ENCODE data around the gene PCDH19. TPM values are rescaled to one million over a fixed set of nuclear protein-coding genes. Genes with fewer than 3 reads are reported as not detected.

PCDH19 gene
- total RNA-seq, 1 experiment from 2014 or later: 0.05 TPM

DNA sequence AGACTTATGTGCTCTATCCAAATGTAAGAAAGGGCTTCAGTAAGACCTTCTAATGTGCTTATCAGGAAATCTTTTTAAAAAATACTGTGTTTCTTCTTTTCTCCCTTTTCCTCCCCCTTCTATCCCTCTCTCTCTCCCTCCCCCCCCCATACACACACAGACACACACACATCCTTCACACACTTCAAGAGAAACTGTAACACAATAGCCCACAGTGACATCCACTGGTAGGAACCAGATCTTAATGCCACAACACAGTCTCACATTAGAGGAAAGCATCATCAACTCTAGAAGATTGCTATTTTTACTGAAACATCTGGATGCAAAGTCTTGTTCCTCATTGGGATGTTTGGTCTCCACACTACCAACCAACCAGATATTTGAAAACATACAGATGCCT, 4.6 kb downstream of the PCDH19 start:
- DNase-seq (ENCODE audit: extremely low read depth, low read depth): no peak

DNA sequence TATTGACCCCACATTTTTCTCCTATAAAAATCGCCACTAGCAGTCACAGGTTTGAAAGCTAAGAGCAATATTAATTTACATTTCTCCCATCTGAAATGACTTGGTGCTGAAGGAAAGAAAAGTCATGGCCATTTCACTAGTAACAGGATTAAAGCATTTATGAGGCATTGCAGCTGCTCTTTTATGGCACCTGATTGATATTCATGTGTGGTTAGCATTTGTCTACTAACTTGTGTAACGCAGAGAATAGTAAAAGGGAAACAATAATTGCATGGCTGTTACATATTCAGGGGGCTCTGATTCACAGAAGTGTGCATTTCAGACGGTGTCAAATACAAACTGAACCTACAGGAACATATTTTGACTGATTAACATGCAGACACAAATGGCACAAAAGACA, 5.2 kb downstream of the PCDH19 start:
- no peak for DNase-seq (ENCODE audit: extremely low read depth, low read depth)

DNA sequence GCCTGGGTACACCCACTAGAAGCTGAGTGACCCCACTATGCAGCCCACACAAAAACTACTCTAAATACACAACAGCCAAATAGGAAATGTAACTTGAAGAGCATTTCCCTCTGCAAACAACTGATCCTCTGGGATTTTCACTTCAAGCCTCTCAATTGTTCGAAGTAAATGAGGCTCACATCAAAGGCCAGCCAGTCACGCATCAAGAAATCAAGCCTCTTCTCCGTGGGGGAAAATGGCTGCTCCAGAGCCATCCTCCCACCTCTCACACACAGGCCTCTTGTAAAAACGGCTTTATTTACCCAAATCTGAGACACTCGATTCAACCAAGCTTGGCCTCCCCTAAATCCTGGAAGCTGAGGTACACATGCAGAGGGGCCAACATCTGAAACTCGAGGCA, 14.3 kb downstream of the PCDH19 start:
- no peak for DNase-seq (ENCODE audit: extremely low read depth, low read depth)

DNA sequence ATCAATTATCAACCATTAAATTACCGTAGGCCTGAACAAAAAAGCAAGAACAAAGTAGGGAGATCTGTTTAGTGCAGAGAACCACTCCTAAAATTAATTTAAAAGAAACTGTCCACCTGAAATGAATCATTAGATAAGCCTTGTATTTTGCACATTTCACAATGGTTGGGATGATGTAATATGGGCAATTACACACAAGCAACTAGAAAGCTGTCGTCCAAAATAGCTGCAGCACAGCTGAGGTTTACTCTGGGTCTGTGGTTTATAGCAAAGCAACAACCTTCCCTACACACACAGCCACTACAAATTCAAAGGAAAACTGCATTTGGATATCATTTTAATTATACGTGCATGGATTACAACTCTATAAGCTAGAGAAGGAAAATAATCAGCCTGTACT, 28.5 kb downstream of the PCDH19 start:
- no peak for DNase-seq (ENCODE audit: extremely low read depth, low read depth)

DNA sequence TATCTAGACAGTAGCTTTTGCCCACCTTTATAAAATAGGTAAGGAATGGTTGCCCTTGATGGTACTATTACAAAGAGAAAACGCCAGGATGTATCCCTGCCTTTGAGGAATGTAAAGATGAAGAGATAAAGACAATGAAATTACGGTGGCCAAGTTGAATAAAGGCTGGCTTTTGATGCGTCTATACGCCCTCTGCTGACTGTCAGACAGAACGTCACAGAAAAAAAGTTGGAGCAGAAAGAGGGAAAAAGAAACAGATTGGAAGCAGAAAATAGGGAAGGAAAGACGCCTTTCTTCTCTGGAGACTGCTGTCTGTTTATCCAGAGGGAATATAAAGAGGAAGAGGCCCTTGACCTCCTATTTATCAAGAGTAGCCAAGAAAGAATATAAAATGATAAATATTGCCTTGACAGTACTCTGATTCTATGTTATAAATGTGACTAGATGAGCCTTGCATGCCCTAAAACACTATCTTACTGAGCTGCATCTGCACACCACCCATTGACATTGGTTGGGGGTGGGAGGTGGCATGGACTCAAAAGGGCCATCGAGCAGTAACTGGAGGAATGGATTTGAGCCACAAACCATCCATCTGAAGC, 30.6 kb downstream of the PCDH19 start:
- peak; percentile 16 for DNase-seq (ENCODE audit: extremely low read depth, low read depth)

DNA sequence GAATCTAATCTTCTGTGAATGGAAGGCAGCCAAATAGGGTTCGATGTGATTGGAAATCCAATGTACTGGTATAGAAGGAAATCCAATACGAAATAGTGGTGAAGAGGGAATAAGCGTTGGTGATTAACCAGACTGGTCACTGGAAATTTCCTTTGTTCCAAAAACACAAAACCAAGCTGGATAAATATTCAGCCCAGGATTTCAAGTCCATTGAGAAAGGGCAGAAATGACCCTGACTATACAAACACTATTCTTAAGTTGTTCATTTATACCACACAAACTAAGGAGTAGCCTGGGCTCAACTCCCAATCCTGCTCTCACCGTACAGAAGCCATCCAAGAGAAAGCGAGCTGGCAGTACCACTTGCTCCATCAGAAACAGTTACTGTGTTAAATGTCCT, 32.2 kb downstream of the PCDH19 start:
- DNase-seq (ENCODE audit: extremely low read depth, low read depth): no peak

DNA sequence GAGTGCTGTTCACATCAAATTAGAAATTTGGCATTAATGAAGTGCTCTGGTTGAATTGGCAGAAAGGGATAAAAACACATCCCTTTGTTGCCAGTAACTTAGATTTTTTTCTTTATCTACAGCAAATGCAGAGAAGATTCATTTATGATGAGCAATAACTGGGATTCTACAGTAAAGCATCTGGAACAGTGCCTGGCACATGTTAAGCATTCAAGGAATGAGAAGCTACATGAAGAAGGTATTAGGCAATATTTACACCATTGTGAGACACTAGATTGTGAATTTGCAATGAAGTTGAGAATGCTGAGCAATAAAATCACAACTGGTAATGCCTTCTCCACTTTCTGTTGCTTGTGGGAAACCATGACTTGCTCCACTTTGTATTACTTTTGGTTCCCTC, 33.5 kb downstream of the PCDH19 start:
- peak; percentile 3 for DNase-seq (ENCODE audit: extremely low read depth, low read depth)

DNA sequence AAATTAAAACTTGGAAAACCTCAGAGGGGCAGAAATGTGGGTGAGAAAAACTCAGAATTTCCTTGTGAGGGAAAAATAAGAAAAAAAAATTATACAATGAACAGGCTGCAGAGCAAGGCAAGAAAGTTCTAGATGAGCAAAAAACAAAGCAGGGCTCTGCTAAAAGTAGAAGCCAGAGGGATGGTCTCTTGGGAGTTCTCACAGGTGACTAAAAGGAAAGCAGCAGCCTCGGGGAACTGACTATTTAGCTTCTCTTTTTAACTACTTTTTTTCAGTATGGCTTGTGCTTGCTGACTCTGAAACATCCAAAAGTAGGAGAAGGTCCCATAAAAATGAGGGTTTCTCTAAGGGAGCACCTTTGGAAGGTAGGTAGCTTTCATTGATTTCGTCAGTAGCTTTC, 36.4 kb downstream of the PCDH19 start:
- DNase-seq (ENCODE audit: extremely low read depth, low read depth): no peak

DNA sequence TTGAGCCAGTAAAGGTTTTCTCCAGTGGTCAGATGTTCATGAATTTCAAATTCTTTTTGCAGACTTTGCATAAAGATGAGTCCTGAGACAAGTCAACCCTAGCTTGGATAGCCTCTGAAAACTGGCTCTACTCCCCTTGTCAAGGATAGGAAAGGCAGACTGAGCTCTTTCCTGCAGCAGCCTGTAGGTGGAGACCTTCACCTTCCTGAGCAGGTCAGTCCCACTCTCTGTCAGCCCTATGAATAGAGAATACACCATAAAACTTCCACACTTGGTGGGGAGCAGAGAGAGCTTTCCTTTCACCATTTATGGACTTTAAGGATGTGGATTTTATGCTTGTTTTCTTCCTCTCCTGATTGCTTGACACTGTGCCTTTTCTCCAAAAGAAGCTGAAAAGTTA, 41.9 kb downstream of the PCDH19 start:
- peak; percentile 26 for DNase-seq (ENCODE audit: extremely low read depth, low read depth)

DNA sequence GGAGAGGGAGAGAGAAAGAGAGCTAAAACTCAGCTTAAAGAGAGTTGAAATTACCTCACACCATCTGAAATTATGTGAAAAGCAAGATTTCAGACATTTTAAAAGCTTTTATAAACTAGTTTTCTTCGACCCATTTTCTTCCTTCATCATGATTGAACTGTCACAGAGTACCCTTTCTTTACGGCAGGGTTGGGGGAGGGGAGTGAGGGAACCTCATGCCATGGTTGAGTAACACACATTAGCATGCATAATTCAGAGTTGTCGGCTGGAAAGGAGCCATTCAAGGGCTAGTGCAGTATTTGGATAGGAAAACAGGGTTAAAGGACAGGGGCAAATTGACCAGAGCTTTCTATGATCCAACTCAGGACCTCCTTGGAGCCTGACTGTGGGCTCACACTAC, 46.2 kb downstream of the PCDH19 start:
- DNase-seq (ENCODE audit: extremely low read depth, low read depth): no peak

DNA sequence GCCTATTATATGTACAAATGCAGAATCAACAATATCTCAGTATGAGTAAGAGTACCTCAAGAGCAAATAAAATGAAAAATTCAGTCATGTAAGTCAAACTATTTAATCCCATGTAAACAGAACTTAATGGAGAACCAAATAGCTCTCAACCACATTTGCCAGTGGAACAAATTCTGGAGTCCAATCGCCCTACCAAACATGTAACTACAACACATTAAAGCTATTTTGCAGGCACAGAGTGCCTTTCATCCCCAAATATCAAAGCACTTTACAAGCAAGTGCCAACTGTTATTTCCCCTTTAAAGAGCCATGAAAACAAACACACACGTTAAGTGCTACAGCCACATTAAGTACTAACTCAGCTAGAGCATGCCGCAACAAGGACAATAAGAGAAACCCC, 51.3 kb downstream of the PCDH19 start:
- no peak for DNase-seq (ENCODE audit: extremely low read depth, low read depth)

DNA sequence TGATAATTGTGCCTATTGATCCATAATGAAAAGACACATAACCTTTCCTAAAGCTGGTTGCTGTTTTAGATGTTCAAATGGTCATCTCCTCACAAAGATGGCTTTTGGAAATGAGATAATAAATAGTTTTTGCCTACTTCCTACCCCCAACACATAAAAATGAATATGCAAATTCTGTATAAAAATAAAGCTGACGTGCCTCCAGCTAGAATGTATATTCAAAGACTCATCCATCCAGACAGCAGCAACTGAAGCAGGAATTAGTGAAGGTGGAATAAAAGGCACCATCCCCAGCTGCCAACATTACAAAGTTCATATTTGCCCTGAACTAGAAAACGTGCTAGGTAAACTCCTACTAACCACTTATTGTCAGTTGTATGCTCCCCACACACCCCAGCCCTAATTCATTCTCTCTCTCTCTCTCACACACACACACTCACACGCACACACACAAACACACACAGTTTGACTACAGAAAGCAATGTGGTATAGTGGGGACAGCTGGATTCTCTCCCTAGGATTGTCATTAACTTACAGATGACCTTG, 53.6 kb downstream of the PCDH19 start:
- DNase-seq (ENCODE audit: extremely low read depth, low read depth): no peak

DNA sequence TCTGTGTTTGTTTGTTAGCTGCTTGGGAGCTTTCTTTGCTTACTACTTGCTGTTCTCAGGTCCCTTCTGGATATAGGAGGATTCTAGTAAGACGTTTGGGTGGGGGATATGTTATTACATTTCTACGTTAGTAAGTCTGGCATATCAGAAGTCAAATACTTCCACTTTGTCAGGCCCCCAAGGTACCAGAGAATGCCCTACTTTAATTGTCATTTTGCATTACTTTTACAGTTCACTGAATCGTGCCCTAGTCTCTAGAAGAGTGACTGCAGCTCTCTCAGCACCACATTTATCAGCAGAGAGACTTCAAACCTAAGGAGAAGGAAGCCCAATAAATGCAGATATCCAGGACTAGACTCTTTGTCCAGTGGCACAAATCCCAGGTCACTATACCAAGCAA, 54.4 kb downstream of the PCDH19 start:
- no peak for DNase-seq (ENCODE audit: extremely low read depth, low read depth)

DNA sequence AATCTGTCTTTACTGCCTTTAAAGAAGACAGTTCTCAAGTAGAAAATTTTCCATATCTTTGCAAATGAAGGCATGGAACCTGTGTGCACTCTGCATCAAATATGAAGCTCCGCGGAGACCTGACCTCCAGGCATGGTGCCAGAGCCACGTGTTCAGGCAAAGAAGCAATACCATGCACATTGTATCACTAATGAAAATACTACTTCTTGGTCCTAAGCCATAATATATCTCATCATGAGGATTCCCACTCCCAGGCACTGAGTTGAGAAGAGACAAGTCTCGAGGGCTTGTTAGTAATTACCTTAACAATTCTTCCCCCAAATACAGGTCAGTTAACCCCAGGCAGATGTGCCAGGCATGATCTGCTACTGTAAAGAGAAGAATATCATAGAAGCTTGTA, 56.7 kb downstream of the PCDH19 start:
- no peak for DNase-seq (ENCODE audit: extremely low read depth, low read depth)

DNA sequence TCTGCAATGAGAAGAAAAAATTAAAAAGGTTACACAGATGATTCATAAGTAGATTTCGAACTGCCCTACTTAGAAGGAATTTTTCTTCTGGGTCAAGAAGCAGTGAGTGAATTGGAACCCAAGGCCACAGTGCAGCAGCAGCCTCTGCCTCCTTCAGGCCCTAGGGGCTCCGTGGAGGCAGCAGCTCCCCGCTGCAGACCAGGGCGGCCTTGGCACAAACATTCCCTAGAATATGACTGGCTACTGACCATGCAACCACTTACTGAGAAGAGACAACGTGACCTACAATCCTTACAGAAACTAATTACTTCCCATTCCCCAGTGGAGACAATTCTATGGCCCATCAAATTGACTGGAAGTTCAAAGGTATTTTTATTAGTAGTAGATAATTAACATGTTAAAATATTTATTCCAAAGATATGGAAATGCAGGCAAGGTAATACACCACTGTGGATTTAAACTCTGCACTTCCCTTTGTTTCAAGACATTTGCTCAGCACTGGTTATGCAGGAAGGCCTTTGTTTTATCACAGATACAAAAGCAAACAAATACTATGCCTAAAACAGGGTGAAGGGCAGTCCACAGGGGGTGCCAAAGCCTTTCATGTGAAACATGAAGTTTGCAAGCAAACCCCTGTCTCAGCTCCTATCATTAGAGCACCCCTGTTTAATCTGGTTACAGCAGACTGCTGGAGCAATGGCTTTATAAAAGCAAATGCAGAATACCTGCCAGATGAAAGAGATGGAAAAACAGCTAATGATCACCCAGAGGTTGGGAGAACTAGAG, 59.2 kb downstream of the PCDH19 start:
- DNase-seq (ENCODE audit: extremely low read depth, low read depth): no peak

DNA sequence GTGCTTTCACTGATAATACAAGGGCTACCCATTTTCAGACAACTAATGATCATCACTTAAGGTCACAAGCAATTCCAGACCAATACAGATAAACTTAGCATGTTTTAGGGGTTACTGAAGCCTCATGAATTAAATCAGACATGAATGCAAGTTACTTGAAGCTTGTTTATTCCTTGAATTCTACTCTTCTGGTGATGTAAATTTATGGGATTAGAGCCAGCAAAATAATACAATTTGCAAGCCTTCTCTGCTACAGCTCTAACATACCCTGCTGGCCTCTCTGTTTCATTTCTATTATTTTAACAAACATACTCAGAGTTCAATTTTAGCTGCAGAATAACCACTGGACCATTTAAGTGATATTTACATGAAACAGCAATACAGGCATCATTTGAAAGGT, 60.7 kb downstream of the PCDH19 start:
- no peak for DNase-seq (ENCODE audit: extremely low read depth, low read depth)

DNA sequence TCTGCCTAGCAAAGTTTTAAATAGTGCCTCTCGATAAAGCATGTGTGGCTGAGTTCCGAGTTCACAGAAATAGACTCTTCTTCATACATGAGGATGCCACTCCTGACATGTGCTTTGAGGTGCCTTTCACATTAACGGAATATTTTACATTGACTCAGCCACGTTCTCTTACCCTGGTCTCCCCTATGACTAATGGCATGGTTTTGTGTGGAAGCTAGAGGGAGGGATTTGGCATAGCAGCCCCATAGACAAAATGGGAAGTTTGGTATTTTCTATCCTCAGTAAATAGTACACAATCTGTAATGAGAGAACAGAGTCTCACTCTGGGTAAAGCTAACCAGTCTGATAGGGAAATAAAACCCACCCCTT, 68.9 kb downstream of the PCDH19 start:
- DNase-seq (ENCODE audit: extremely low read depth, low read depth): no peak

DNA sequence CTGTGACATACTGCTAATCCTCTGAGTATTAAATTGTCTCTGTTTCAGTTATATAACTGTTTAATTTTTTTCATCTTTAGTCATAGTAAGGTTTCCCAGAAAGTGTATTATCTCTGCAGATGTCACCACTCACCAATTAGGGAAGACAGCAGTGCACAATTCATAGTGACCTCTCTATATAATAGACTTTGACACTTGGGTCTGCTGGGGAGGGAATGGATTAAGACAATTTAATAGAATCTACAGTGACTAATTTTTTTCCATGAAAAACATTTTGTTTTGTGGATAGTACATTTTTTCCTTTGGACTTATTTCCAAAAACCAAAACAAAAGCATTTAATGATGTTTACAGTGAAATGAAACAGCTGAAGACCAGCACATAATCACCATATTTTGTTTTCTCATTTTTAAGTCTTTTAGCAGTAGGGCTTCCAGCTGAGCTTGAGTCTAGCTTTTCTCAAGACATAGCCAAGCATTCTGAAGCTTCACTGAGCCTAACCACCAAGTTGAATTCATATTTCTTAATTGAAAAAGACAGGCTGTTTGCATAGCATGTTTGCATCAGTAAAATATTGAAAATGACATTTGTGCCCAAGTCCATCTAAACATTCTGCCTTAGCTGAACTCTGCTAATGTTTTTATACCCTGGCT, 69.5 kb downstream of the PCDH19 start:
- DNase-seq (ENCODE audit: extremely low read depth, low read depth): no peak

DNA sequence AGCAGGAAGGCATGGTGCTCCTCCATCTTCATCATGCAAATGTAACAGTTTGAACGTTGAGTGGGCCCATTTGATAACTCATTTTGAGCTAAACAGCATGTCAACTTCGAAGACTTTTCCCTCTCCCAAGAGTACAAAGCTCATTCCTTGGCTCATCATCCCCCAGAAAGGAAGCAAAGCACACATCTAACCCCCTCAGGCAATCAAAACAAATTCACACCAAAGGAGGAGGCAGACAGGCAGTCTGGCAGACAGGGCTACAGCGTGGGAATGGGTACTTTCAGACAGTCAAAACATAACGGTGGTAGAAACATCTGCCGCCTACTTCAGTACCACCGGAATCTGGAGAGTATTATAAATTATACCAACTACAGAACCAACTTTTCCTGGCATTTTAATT, 81.7 kb downstream of the PCDH19 start:
- DNase-seq (ENCODE audit: extremely low read depth, low read depth): no peak

DNA sequence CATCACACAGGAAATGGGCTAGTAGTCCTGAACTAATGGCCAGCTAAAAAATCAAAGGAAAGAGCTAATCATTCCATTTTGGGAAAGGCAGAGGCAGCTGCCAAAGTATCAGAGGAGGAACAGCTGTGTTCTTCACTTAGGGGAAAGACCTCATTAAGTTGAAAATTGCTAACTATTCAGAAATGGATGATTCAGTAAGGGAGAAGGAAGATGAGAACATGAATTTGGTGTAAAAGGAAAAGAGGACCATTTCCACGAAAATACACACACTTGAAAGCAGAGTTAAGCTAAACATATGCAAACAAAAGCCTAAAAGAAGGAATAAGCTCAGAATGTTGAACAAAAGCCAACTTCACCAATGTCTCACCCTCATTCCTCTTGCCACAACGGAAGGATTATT, 90.4 kb downstream of the PCDH19 start:
- no peak for DNase-seq (ENCODE audit: extremely low read depth, low read depth)

DNA sequence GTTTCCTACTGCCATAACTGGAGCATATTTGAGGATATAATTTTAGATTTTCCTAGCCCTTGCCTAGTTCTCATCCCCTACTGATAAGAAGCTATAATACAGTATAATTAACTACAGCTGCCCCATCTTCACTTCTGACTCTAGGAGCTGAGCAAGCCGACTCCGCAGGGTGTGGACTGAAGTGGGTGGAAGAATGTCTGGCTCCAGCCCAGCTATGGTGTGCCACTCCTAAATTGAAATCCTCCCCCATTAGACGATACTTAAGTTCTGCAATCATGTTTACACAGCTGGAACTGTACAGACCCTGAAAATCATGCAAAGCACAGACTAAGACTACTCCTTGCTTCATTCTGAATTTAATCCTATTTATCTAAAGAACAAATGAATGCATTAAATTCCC, 93.1 kb downstream of the PCDH19 start:
- DNase-seq (ENCODE audit: extremely low read depth, low read depth): no peak

DNA sequence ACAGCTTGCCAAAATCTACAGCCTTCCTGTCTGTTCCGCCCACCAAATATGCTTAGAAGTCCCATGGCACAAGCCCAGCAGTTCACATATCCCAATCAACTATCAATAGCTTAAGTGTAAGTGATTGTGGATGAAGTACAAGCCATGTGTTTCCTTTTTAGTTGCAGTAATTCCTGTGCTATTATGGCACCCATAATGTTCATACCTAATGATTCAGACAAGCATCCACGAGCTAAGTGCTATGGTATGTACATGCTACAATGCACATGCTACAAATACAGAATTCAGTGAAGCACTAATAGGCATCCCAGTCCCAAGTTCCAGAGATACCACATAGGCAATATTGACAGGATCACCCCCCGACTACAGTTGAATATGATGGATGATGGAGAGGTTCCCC, 94.5 kb downstream of the PCDH19 start:
- DNase-seq (ENCODE audit: extremely low read depth, low read depth): no peak

All from NCI-H460 (cell line).